IMR-90 (cell line): ENCODE measurements around the gene UPK3B. TPM values are rescaled to one million over a fixed set of nuclear protein-coding genes. Genes with fewer than 3 reads are reported as not detected.
"Not testable (repeated sequence)": the region's sequence is repeated elsewhere in the genome, so short reads cannot be mapped to it uniquely, and the experiment has no call there.

Experiments
- ATAC-seq: fragments of 200-7000 bp; cut with Tn5 transposase; 2 replicates; pipeline ENCODE4 v1.9.1; 2020; ENCODE audit warnings: low read depth, mild to moderate bottlenecking, moderate library complexity
- BruUV-seq: library from RNA; stranded (reverse); fragments of 400-500 nt; replicated peaks from 2 replicates; lab custom pipeline; 2021; lab: Mats Ljungman, UMichigan
- CTCF ChIA-PET: fragments of 300-600 bp; formaldehyde crosslinking; extraction: SDS; loops from one replicate; lab custom pipeline; 2021; ENCODE audit warnings: antibody characterized with exemption; lab: Yijun Ruan, JAX
- POLR2A ChIA-PET: fragments of 300-600 bp; sonication (Branson Sonifier 250); formaldehyde crosslinking; loops from one replicate; lab custom pipeline; 2022; ENCODE audit warnings: antibody characterized with exemption; ENCODE audit not compliant: unreplicated experiment; lab: Charles Lee
- DNase-seq: peaks from one replicate; pipeline ENCODE4 v3.0.0; 2013
- H2AFZ ChIP-seq: replicated peaks from 2 replicates; pipeline ENCODE3; 2013; ENCODE audit warnings: low read length, mild to moderate bottlenecking; ENCODE audit not compliant: poor library complexity
- H2AK5ac ChIP-seq: 2 replicates; pipeline ENCODE4 v1.6.1; 2013; ENCODE audit warnings: low read depth, low read length, inconsistent platforms
- H2AK9ac ChIP-seq: replicated peaks from 2 replicates; pipeline ENCODE3; 2013; ENCODE audit warnings: mild to moderate bottlenecking, low read depth, low read length, moderate library complexity; ENCODE audit not compliant: poor library complexity
- H2BK120ac ChIP-seq: 2 replicates; pipeline ENCODE4 v1.6.1; 2013; ENCODE audit warnings: low read depth, low read length, inconsistent platforms
- H2BK15ac ChIP-seq: 3 replicates; pipeline ENCODE4 v1.6.1; 2013; ENCODE audit warnings: low read depth, low read length, inconsistent platforms
- H2BK20ac ChIP-seq: 2 replicates; pipeline ENCODE4 v1.6.1; 2013; ENCODE audit warnings: low read depth, mild to moderate bottlenecking, inconsistent platforms, low read length, moderate library complexity
- H2BK5ac ChIP-seq: 2 replicates; pipeline ENCODE4 v1.6.1; 2013; ENCODE audit warnings: mild to moderate bottlenecking, low read depth, low read length, inconsistent platforms; ENCODE audit not compliant: poor library complexity, severe bottlenecking
- H3K14ac ChIP-seq: replicated peaks from 2 replicates; pipeline ENCODE4 v1.6.1; 2013; ENCODE audit warnings: low read depth, low read length, inconsistent platforms
- H3K18ac ChIP-seq: 2 replicates; pipeline ENCODE4 v1.6.1; 2013; ENCODE audit warnings: low read depth, low read length, control low read depth
- H3K23ac ChIP-seq: 2 replicates; pipeline ENCODE4 v1.6.1; 2013; ENCODE audit warnings: low read depth, low read length, inconsistent platforms
- H3K27ac ChIP-seq: 2 replicates; pipeline ENCODE4 v1.5.1; 2013; ENCODE audit warnings: mild to moderate bottlenecking, control low read depth, low read length; ENCODE audit not compliant: insufficient read depth
- H3K27me3 ChIP-seq: 2 replicates; pipeline ENCODE4 v1.6.1; 2013; ENCODE audit warnings: low read length; ENCODE audit not compliant: control insufficient read depth, insufficient read depth
- H3K36me3 ChIP-seq: 2 replicates; pipeline ENCODE4 v1.6.1; 2013; ENCODE audit warnings: low read length, mixed read lengths; ENCODE audit not compliant: control insufficient read depth, insufficient read depth
- H3K4ac ChIP-seq: 2 replicates; pipeline ENCODE4 v1.6.1; 2013; ENCODE audit warnings: low read depth, low read length, inconsistent platforms
- H3K4me1 ChIP-seq: 2 replicates; pipeline ENCODE4 v1.6.1; 2013; ENCODE audit warnings: low read length, mixed read lengths; ENCODE audit not compliant: control insufficient read depth, insufficient read depth
- H3K4me2 ChIP-seq: 2 replicates; pipeline ENCODE4 v1.6.1; 2013; ENCODE audit warnings: low read depth, mild to moderate bottlenecking, control low read depth, low read length, moderate library complexity
- H3K4me3 ChIP-seq: 2 replicates; pipeline ENCODE4 v1.5.1; 2013; ENCODE audit warnings: low read depth, mild to moderate bottlenecking, control low read depth, low read length, moderate library complexity; ENCODE audit not compliant: insufficient read depth
- H3K56ac ChIP-seq: 2 replicates; pipeline ENCODE4 v1.6.1; 2013; ENCODE audit warnings: low read length, inconsistent platforms; ENCODE audit not compliant: insufficient read depth; ENCODE audit errors: extremely low read depth
- H3K79me1 ChIP-seq, 2 experiments: 2 replicates each; pipeline ENCODE4 v1.6.1; 2013; ENCODE audit warnings: low read length in 2 of 2, inconsistent platforms in 1 of 2, low read depth in 1 of 2
- H3K9ac ChIP-seq: 2 replicates; pipeline ENCODE4 v1.6.1; 2013; ENCODE audit warnings: low read depth, low read length, control low read depth
- H3K9me1 ChIP-seq: 2 replicates; pipeline ENCODE4 v1.6.1; 2013; ENCODE audit warnings: low read length, inconsistent platforms; ENCODE audit not compliant: insufficient read depth
- H3K9me3 ChIP-seq: 2 replicates; pipeline ENCODE4 v1.6.1; 2013; ENCODE audit warnings: low read length; ENCODE audit not compliant: control insufficient read depth, insufficient read depth
- H4K20me1 ChIP-seq: 2 replicates; pipeline ENCODE4 v1.6.1; 2013; ENCODE audit warnings: low read length, inconsistent platforms; ENCODE audit not compliant: insufficient read depth
- H4K5ac ChIP-seq: 2 replicates; pipeline ENCODE4 v1.6.1; 2013; ENCODE audit warnings: mild to moderate bottlenecking, low read depth, low read length, control low read depth
- H4K8ac ChIP-seq, 2 experiments: 2 replicates each; pipeline ENCODE4 v1.6.1; 2013; ENCODE audit warnings: low read depth in 2 of 2, low read length in 2 of 2, control low read depth in 1 of 2, inconsistent platforms in 1 of 2
- H4K91ac ChIP-seq: 2 replicates; pipeline ENCODE4 v1.6.1; 2013; ENCODE audit warnings: low read depth, low read length, inconsistent platforms; ENCODE audit not compliant: insufficient read depth
- WGBS, 2 experiments: methylation state at CpG; one replicate each; pipeline versions ENCODE4 v1.1.5 to v1.1.7; 2013; ENCODE audit warnings: missing lambda C conversion rate in 2 of 2; ENCODE audit not compliant: insufficient read length in 1 of 2; ENCODE audit errors: extremely low coverage in 2 of 2; 5-methylcytosine and 5-hydroxymethylcytosine counted together
- dilution Hi-C: fragments of 300-500 bp; cut with HindIII; formaldehyde crosslinking; loops from one replicate; pipeline ENCODE4 v1.14.3; 2018; ENCODE audit warnings: low sequenced_read_pairs; ENCODE audit not compliant: unreplicated experiment
- in situ Hi-C: fragments of 300-500 bp; cut with MboI; formaldehyde crosslinking; loops from 3 replicates; pipeline ENCODE4 v1.14.3; 2019; ENCODE audit warnings: low sequenced_read_pairs, inconsistent platforms, mixed read lengths
- intact Hi-C: fragments of 100-400 bp; cut with micrococcal nuclease; formaldehyde crosslinking; loops from 2 replicates; pipeline ENCODE4 v1.10.0; 2022
- polyA plus RNA-seq, 3 experiments: library from polyadenylated mRNA; depleted of rRNA; stranded (reverse); fragments of >200 nt; gene quantifications; 2 replicates each; pipeline ENCODE4 v1.2.3, GENCODE V29; 2012; ENCODE audit warnings: low replicate concordance in 1 of 3
- total RNA-seq: library from RNA; depleted of rRNA; stranded (reverse); fragments of >200 nt; gene quantifications from 2 replicates; pipeline ENCODE4 v1.2.3, GENCODE V29; 2012

UPK3B gene
- total and polyA plus RNA-seq, 2 of the 4 experiments (the other 2 are of a cell fraction) = 0.26 TPM; not detected in 1

DNA sequence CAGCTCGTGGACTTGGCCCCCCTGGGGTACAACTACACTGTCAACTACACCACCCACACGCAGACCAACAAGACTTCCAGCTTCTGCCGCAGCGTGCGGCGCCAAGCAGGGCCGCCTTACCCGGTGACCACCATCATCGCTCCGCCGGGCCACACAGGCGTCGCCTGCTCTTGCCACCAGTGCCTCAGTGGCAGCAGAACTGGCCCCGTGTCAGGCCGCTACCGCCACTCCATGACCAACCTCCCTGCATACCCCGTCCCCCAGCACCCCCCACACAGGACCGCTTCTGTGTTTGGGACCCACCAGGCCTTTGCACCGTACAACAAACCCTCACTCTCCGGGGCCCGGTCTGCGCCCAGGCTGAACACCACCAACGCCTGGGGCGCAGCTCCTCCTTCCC lies 27.7 kb upstream of the UPK3B start:
- H3K4me2 ChIP-seq, H2BK120ac ChIP-seq, H2AK9ac ChIP-seq, H4K5ac ChIP-seq, H2BK5ac ChIP-seq, DNase-seq, H2AFZ ChIP-seq, in situ Hi-C loops, H3K27me3 ChIP-seq, H3K4me3 ChIP-seq, H3K27ac ChIP-seq, H3K56ac ChIP-seq, H3K79me1 ChIP-seq, H4K91ac ChIP-seq, ATAC-seq, H3K14ac ChIP-seq, H4K20me1 ChIP-seq, BruUV-seq, H3K4ac ChIP-seq, H3K4me1 ChIP-seq, dilution Hi-C loops, H3K9me1 ChIP-seq, H2AK5ac ChIP-seq, POLR2A ChIA-PET, H3K18ac ChIP-seq, H2BK20ac ChIP-seq, H2BK15ac ChIP-seq, H3K9me3 ChIP-seq, intact Hi-C loops, H4K8ac ChIP-seq, H3K23ac ChIP-seq, H3K36me3 ChIP-seq, H3K9ac ChIP-seq: not testable (repeated sequence)
- 100% methylated on average over 12 of the region's 24 CpGs; no CpG with 5 or more reads in 1 of the 2 experiments for WGBS, 2 experiments
- CTCF ChIA-PET = interaction anchor here (0.6 kb wide), 1 partner anchor 250 kb away, joined by 4 read pairs; no protein-coding TSS in a partner anchor

DNA sequence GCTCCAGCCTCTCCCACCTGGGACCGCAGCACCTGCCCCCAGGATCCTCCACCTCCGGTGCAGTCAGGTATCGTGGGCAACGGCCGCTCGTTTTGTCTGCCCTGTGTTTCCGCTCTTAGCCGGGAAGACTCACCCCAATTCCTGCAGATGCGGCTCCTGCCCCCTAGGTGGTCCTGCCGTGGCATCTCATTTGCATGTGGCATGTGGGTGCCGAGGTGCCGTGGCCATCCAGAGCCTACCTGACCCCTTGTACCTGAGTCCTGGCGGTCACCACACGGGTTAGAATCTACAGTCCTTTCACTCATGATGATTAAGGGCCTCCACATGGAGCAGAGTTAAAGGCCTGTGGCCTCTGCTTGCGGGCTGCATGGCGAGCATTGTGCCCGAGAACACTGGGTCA lies 27.3 kb upstream of the UPK3B start:
- H3K56ac ChIP-seq, H4K8ac ChIP-seq, H2BK20ac ChIP-seq, H3K18ac ChIP-seq, H3K4me3 ChIP-seq, H2AK5ac ChIP-seq, DNase-seq, H4K20me1 ChIP-seq, H3K23ac ChIP-seq, H3K14ac ChIP-seq, H2BK120ac ChIP-seq, H2AFZ ChIP-seq, H3K4me1 ChIP-seq, H3K36me3 ChIP-seq, BruUV-seq, H2BK5ac ChIP-seq, H2BK15ac ChIP-seq, H4K5ac ChIP-seq, H3K27me3 ChIP-seq, ATAC-seq, H3K4me2 ChIP-seq, H3K9me1 ChIP-seq, H3K9ac ChIP-seq, in situ Hi-C loops, dilution Hi-C loops, H3K79me1 ChIP-seq, H3K4ac ChIP-seq, intact Hi-C loops, H2AK9ac ChIP-seq, H3K9me3 ChIP-seq, POLR2A ChIA-PET, H3K27ac ChIP-seq, H4K91ac ChIP-seq: not testable (repeated sequence)
- no CpG with 5 or more reads among the region's 17 CpGs for WGBS, 2 experiments
- CTCF ChIA-PET = interaction anchor here (0.6 kb wide), 1 partner anchor 251 kb away, joined by 4 read pairs; no protein-coding TSS in a partner anchor
